Ectodermal cell (in vitro differentiated cells): ENCODE data around the gene SLC6A6.

Source experiments
- H3K27ac ChIP-seq: 2 replicates; pipeline ENCODE4 v1.7.0; 2013; ENCODE audit warnings: mild to moderate bottlenecking, low read depth, low read length; ENCODE audit not compliant: insufficient read depth, poor library complexity, severe bottlenecking
- H3K27me3 ChIP-seq: 2 replicates; pipeline ENCODE4 v1.7.0; 2013; ENCODE audit warnings: mild to moderate bottlenecking, low read length; ENCODE audit not compliant: insufficient read depth, control insufficient read depth, poor library complexity, severe bottlenecking
- H3K36me3 ChIP-seq: one replicate; pipeline ENCODE4 v1.7.0; 2013; ENCODE audit warnings: low read length; ENCODE audit not compliant: control insufficient read depth, insufficient read depth
- H3K4me1 ChIP-seq: one replicate; pipeline ENCODE4 v1.7.0; 2013; ENCODE audit warnings: low read length; ENCODE audit not compliant: control insufficient read depth, insufficient read depth
- H3K4me3 ChIP-seq: 2 replicates; pipeline ENCODE4 v1.7.0; 2013; ENCODE audit warnings: low read depth, low read length, control low read depth; ENCODE audit not compliant: insufficient read depth
- H3K9me3 ChIP-seq: 2 replicates; pipeline ENCODE4 v1.7.0; 2013; ENCODE audit warnings: mild to moderate bottlenecking, low read length, moderate library complexity; ENCODE audit not compliant: control insufficient read depth
- whole genome bisulfite sequencing, 2 experiments: methylation state at CpG; one replicate each; pipeline ENCODE4 v1.1.7; 2013; ENCODE audit warnings: missing lambda C conversion rate in 2 of 2; 5-methylcytosine and 5-hydroxymethylcytosine counted together

The SLC6A6 gene

GRCh38 chr3:14524311-14524711 lies 121.9 kb downstream of the SLC6A6 start:
- Histone ChIP-seq H3K4me3 (no peak overlapping the region), H3K9me3 (no peaks in the 10 kb centered on the region), H3K27me3 (no peaks in the 10 kb centered on the region), H3K27ac (no peak overlapping the region), H3K4me1 (no peaks in the 10 kb centered on the region), H3K36me3 (no peaks in the 10 kb centered on the region)
- WGBS, 2 experiments: 94 to 96% methylated on average over 14 of the region's 14 CpGs

DNA sequence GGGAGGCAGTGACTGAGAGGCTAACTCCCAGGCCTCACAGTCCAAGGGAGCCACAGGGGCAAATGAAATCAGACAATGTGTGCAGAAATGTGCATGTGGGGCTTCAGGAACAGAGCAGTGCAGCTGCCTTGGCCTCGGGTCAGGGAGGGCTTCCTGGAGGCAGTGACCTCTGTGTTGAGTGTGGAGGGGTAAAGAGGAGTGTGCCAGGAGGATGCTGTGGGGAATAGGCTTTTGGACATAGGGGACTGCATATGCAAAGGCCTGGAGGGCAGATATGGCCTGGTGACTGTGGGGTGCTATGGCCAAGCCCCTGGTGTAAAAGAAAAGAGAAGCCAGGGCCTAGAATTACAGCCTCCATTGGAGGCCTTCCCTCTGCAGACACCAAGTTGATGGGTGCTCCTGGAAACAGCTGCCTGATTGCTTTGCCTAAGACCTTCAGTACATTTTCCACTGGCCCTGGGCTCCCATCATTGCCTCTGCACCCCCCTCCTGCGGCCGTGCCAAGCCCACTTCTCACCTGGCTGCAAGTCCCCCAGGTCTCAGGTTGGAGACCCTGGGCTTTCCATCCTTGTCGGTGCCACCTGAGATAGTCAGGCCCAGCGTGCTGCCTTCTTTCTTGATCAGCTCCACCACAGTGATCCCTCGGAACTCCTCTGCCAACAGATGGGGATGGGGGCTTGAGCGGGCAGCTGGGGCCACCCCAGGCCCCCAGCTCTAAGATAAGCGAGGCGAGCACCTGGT lies 122.7 kb downstream of the SLC6A6 start:
- no peaks in the 10 kb centered on the region for H3K27me3 ChIP-seq
- no peak overlapping the region for H3K4me3 ChIP-seq
- no peaks in the 10 kb centered on the region for H3K36me3 ChIP-seq
- H3K4me1 ChIP-seq: no peaks in the 10 kb centered on the region
- H3K27ac ChIP-seq: no peak overlapping the region
- H3K9me3 ChIP-seq: peaks cover under 1% of the 10 kb centered on the region
- WGBS, 2 experiments: 84 to 85% methylated on average over 9 of the region's 9 CpGs

DNA sequence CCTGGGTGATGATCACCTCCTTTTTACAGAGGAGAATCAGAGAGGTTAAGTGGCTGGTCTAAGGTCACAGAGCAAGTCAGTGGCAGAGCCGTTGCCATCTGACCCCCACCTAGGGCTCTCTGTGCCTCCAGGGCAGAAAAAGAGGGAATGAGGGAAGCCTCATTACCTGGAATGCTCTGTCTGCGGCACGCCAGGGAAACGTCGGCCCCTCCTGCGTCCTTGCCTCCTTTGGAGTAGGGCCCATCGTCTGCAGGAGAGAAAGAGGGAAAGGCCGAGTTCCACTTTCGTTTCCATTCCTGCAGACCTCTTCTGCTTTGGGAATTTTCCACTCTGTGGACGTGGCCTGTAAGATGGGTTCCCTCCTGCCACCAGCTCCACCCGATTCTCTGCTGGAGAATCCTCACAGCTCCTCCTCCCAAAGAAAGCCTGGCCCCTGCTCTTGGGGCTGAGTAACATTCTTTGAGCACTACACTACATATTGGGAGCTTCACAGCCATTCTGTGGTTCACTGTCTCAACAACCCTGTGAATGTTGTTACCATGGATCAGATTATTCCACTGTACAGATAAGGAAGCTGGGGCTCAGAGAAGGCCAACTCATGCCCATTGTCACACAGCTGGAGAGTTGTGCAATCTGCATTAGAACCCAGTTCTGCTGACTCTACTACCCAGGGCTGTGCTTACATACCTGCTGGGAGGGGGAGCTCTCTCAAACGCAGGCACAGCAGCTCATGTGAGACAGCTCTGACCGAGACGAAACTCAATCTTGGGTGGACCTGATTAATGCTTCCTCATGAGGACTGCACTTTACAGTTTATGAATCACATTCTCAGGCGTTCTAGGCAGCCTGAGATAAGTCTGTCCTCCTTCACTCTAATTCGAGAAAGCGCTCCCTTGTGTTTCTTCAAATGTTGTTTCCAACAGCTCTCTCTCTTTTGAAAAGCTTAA lies 123.6 kb downstream of the SLC6A6 start:
- no peak overlapping the region for H3K27ac ChIP-seq
- whole genome bisulfite sequencing, 2 experiments: 72 to 74% methylated on average over 17 of the region's 17 CpGs
- no peak overlapping the region for H3K4me3 ChIP-seq
- H3K27me3 ChIP-seq: no peaks in the 10 kb centered on the region
- H3K9me3 ChIP-seq: peaks cover 3% of the 10 kb centered on the region
- H3K36me3 ChIP-seq: no peaks in the 10 kb centered on the region
- H3K4me1 ChIP-seq: no peaks in the 10 kb centered on the region

DNA sequence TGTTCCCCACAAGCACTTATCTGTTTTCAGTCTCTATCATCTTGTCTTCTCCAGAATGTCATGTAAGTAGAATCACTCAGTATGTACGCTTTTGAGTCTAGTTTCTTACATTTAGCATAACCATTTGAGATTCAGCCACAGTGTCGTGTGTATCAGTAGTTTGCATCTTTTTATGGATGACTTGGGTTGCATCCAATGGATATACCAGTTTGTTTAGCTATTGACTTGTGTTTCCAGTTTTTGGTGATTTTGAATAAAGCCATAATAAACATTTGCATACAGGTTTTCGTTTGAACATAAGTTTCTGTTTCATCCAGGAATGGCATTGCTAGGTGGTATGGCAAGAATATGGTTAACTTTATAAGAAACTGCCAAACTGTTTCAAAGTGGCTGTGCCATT lies 125.7 kb downstream of the SLC6A6 start:
- Histone ChIP-seq H3K4me3 (no peak overlapping the region), H3K27ac (no peak overlapping the region), H3K36me3 (no peaks in the 10 kb centered on the region), H3K27me3 (no peaks in the 10 kb centered on the region), H3K9me3 (peaks cover 3% of the 10 kb centered on the region), H3K4me1 (no peaks in the 10 kb centered on the region)
- 92 to 95% methylated on average over 3 of the region's 3 CpGs for WGBS, 2 experiments

GRCh38 chr3:14531856-14532395 lies 129.5 kb downstream of the SLC6A6 start:
- Histone ChIP-seq H3K4me3 (no peak overlapping the region), H3K27me3 (peaks cover 23% of the 10 kb centered on the region), H3K9me3 (peaks cover 3% of the 10 kb centered on the region), H3K36me3 (no peaks in the 10 kb centered on the region), H3K27ac (no peak overlapping the region), H3K4me1 (peaks cover 18% of the 10 kb centered on the region)
- WGBS, 2 experiments: 89 to 90% methylated on average over 17 of the region's 17 CpGs

GRCh38 chr3:14532691-14533456 lies 130.5 kb downstream of the SLC6A6 start:
- H3K27ac ChIP-seq: no peak overlapping the region
- H3K4me3 ChIP-seq: no peak overlapping the region
- peaks cover 3% of the 10 kb centered on the region for H3K9me3 ChIP-seq
- H3K36me3 ChIP-seq: no peaks in the 10 kb centered on the region
- 46% methylated on average over 20 of the region's 20 CpGs for WGBS, 2 experiments
- H3K27me3 ChIP-seq: peaks cover 23% of the 10 kb centered on the region
- H3K4me1 ChIP-seq: peaks cover 18% of the 10 kb centered on the region

DNA sequence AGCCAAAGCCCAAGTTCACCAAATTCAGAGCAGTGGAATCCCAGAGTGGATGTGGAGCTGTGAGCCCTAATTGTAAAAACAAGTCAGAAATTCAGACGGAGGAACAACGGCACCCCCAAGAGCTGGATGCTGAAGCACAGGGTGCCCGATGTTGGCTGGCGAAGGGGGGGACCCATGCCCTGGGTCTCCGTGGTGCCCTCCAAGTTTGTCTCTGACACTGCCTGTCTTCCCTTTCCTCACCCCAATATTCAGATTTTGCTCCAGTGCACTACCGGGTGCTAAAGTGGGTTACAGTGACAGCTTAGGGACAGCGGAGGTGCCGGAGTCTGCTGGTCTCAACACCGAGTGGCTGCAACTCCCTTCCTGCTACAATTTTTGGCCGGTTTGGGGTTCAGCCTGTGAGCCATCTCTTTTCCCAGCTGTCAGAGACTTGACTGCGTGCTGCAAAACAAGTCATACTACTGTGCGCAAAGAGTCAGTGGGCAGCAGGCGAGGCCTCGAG lies 131.1 kb downstream of the SLC6A6 start:
- Histone ChIP-seq H3K4me3 (no peak overlapping the region), H3K4me1 (peaks cover 18% of the 10 kb centered on the region), H3K27me3 (peaks cover 23% of the 10 kb centered on the region), H3K9me3 (peaks cover 3% of the 10 kb centered on the region), H3K27ac (no peak overlapping the region), H3K36me3 (no peaks in the 10 kb centered on the region)
- 87 to 88% methylated on average over 14 of the region's 14 CpGs for WGBS, 2 experiments

DNA sequence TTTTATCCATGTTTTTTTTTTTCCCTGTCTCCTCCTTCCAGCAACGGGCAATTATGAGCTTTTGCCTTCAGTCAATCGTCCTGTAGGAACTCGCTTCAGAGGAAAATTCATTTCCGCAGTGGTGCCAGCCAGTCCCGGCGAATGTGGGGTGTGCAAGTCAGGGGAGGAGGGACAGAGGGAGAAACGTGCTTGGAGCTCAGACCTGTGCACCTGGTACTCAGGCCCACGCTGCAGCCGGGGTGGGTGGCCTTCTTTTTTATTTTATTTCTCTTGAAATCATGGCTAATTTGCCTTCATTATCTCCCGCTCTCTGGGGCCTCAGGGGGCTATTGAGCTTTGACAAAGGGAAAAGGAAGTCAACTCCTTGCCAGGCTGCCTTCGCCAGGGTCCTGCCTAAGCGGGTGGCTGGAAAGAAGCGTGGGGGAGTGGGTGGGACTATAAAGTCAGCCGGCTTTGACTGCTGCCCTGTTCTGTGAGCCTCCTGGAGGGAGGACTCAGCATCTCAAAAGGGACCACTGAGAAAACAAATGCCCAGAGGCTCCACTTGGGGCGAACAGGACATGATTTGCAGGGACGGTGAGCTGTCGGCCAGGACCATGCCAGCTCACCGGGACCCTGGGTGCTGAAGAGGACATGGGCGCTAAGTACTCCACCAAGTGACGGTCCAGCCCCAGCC lies 132.2 kb downstream of the SLC6A6 start:
- H3K4me3 ChIP-seq: no peak overlapping the region

GRCh38 chr3:14535616-14536015 lies 133.2 kb downstream of the SLC6A6 start:
- peaks cover 18% of the 10 kb centered on the region for H3K4me1 ChIP-seq
- H3K27me3 ChIP-seq: peaks cover 23% of the 10 kb centered on the region
- no peaks in the 10 kb centered on the region for H3K36me3 ChIP-seq
- H3K4me3 ChIP-seq: no peak overlapping the region
- H3K9me3 ChIP-seq: no peaks in the 10 kb centered on the region
- H3K27ac ChIP-seq: no peak overlapping the region
- WGBS, 2 experiments: 70 to 80% methylated on average over 6 of the region's 6 CpGs

More for the DNA sequence above, 132.2 kb downstream of the SLC6A6 start:
- no peak overlapping the region for H3K27ac ChIP-seq
- peaks cover 3% of the 10 kb centered on the region for H3K9me3 ChIP-seq
- 7 to 8% methylated on average over 20 of the region's 20 CpGs for WGBS, 2 experiments
- peaks cover 18% of the 10 kb centered on the region for H3K4me1 ChIP-seq
- peaks cover 23% of the 10 kb centered on the region for H3K27me3 ChIP-seq
- H3K36me3 ChIP-seq: no peaks in the 10 kb centered on the region
